WTC11 (cell line): Measurements from ENCODE around the gene LMOD3. TPM values are rescaled to one million over a fixed set of nuclear protein-coding genes. Genes with fewer than 3 reads are reported as not detected.

Source experiments
- ATAC-seq: fragments of 200-7000 bp; cut with Tn5 transposase; 2 replicates; pipeline ENCODE4 v1.10.0; 2021; ENCODE audit warnings: mild to moderate bottlenecking, moderate library complexity
- CTCF ChIA-PET: fragments of 300-600 bp; sonication (Branson Sonifier 250); formaldehyde crosslinking; loops from one replicate; lab custom pipeline; 2021; ENCODE audit warnings: antibody characterized with exemption; lab: Charles Lee
- POLR2A ChIA-PET: fragments of 350-600 bp; sonication (Branson Sonifier 250); formaldehyde crosslinking; loops from one replicate; lab custom pipeline; 2021; ENCODE audit warnings: antibody characterized with exemption; lab: Charles Lee
- DNase-seq: peaks from one replicate; pipeline ENCODE4 v3.0.0; 2021; ENCODE audit warnings: low spot score
- H3K27ac Mint-ChIP-seq: 2 replicates; pipeline ENCODE4 v1.8.0; 2021; ENCODE audit warnings: mixed read lengths
- H3K27me3 Mint-ChIP-seq: 2 replicates; pipeline ENCODE4 v1.8.0; 2021; ENCODE audit warnings: low read depth, mild to moderate bottlenecking, moderate library complexity, mixed read lengths
- H3K36me3 Mint-ChIP-seq: 2 replicates; pipeline ENCODE4 v1.8.0; 2021; ENCODE audit warnings: mixed read lengths
- H3K4me1 Mint-ChIP-seq: 2 replicates; pipeline ENCODE4 v1.8.0; 2022; ENCODE audit warnings: mixed read lengths
- H3K4me3 Mint-ChIP-seq: 2 replicates; pipeline ENCODE4 v1.8.0; 2021; ENCODE audit warnings: mild to moderate bottlenecking, moderate library complexity, mixed read lengths
- H3K9me3 Mint-ChIP-seq: 2 replicates; pipeline ENCODE4 v1.8.0; 2021; ENCODE audit warnings: mixed read lengths
- ATF3 ChIP-seq: sonication (generic); formaldehyde crosslinking; conservative IDR thresholded peaks from 2 replicates; pipeline ENCODE4 v1.8.1; 2022; ENCODE audit warnings: mild to moderate bottlenecking, missing genetic modification reagents
- ERG ChIP-seq: fragments of 250-450 bp; sonication (Bioruptor Pico); IDR thresholded peaks from 2 replicates; pipeline ENCODE4 v1.8.0; 2021; ENCODE audit warnings: mild to moderate bottlenecking
- FOXK1 ChIP-seq: sonication (generic); formaldehyde crosslinking; IDR thresholded peaks from 2 replicates; pipeline ENCODE4 v1.8.0; 2022; ENCODE audit warnings: mild to moderate bottlenecking, moderate library complexity, missing genetic modification reagents
- FOXP4 ChIP-seq: sonication (generic); formaldehyde crosslinking; IDR thresholded peaks from 2 replicates; pipeline ENCODE4 v1.8.0; 2022; ENCODE audit warnings: mild to moderate bottlenecking, missing genetic modification reagents
- GABPB1 ChIP-seq: sonication (generic); formaldehyde crosslinking; IDR thresholded peaks from 2 replicates; pipeline ENCODE4 v1.8.1; 2023; ENCODE audit warnings: mild to moderate bottlenecking, missing genetic modification reagents
- GTF2I ChIP-seq: fragments of 250-450 bp; sonication (Bioruptor Pico); conservative IDR thresholded peaks from 2 replicates; pipeline ENCODE4 v1.4.0; 2021; ENCODE audit warnings: mild to moderate bottlenecking
- IRF2 ChIP-seq: sonication (generic); formaldehyde crosslinking; IDR thresholded peaks from 2 replicates; pipeline ENCODE4 v1.8.0; 2022; ENCODE audit warnings: low read depth, missing genetic modification reagents, borderline replicate concordance
- JAZF1 ChIP-seq: fragments of 250-450 bp; sonication (Bioruptor Pico); IDR thresholded peaks from 2 replicates; pipeline ENCODE4 v1.9.0; 2021; ENCODE audit warnings: moderate library complexity, mild to moderate bottlenecking, inconsistent platforms
- NFYB ChIP-seq: sonication (generic); formaldehyde crosslinking; conservative IDR thresholded peaks from 2 replicates; pipeline ENCODE4 v1.8.0; 2022; ENCODE audit warnings: low read depth, missing genetic modification reagents
- NR3C1 ChIP-seq: sonication (generic); formaldehyde crosslinking; conservative IDR thresholded peaks from 2 replicates; pipeline ENCODE4 v1.8.1; 2023; ENCODE audit warnings: low read depth, mild to moderate bottlenecking, missing genetic modification reagents
- OVOL2 ChIP-seq: fragments of 250-450 bp; sonication (Bioruptor Pico); IDR thresholded peaks from 2 replicates; pipeline ENCODE4 v1.9.0; 2021; ENCODE audit warnings: mild to moderate bottlenecking, borderline replicate concordance
- RELA ChIP-seq: sonication (generic); formaldehyde crosslinking; IDR thresholded peaks from 2 replicates; pipeline ENCODE4 v1.8.1; 2022; ENCODE audit warnings: missing genetic modification reagents, mild to moderate bottlenecking, borderline replicate concordance
- SOX15 ChIP-seq: fragments of 250-450 bp; sonication (Bioruptor Pico); IDR thresholded peaks from 2 replicates; pipeline ENCODE4 v1.9.0; 2021; ENCODE audit warnings: mild to moderate bottlenecking
- SP1 ChIP-seq: sonication (generic); formaldehyde crosslinking; conservative IDR thresholded peaks from 2 replicates; pipeline ENCODE4 v1.8.1; 2022; ENCODE audit warnings: missing genetic modification reagents
- TCF7 ChIP-seq: sonication (generic); formaldehyde crosslinking; IDR thresholded peaks from 2 replicates; pipeline ENCODE4 v1.8.0; 2022; ENCODE audit warnings: mild to moderate bottlenecking, low read depth, missing genetic modification reagents, moderate library complexity
- TEAD1 ChIP-seq: sonication (generic); formaldehyde crosslinking; IDR thresholded peaks from 2 replicates; pipeline ENCODE4 v1.8.0; 2022; ENCODE audit warnings: mild to moderate bottlenecking, missing genetic modification reagents
- ZNF281 ChIP-seq: sonication (generic); formaldehyde crosslinking; IDR thresholded peaks from 2 replicates; pipeline ENCODE4 v1.8.0; 2023; ENCODE audit warnings: mild to moderate bottlenecking, missing genetic modification reagents
- ZNF396 ChIP-seq: fragments of 250-450 bp; sonication (Bioruptor Pico); IDR thresholded peaks from 2 replicates; pipeline ENCODE4 v1.8.0; 2021; ENCODE audit warnings: mild to moderate bottlenecking, moderate library complexity, borderline replicate concordance
- ZNF416 ChIP-seq: fragments of 250-450 bp; sonication (Bioruptor Pico); IDR thresholded peaks from 2 replicates; pipeline ENCODE4 v1.9.0; 2021; ENCODE audit warnings: mild to moderate bottlenecking, inconsistent platforms
- ZNF423 ChIP-seq: fragments of 250-450 bp; sonication (Bioruptor Pico); IDR thresholded peaks from 2 replicates; pipeline ENCODE4 v2.1.2; 2022; ENCODE audit warnings: mild to moderate bottlenecking, moderate library complexity
- total RNA-seq: library from RNA; stranded (reverse); gene quantifications from 3 replicates; pipeline ENCODE4 v1.2.3, GENCODE V29; 2021
- TF ChIP-seq, protein P1 (sequence below): sonication (generic); formaldehyde crosslinking; IDR thresholded peaks from 2 replicates; pipeline ENCODE4 v1.8.1; 2022; ENCODE audit warnings: mild to moderate bottlenecking, moderate library complexity, missing genetic modification reagents

LMOD3 gene
- total RNA-seq, 1 experiment from 2014 or later, result not detected

GRCh38 chr3:69103123-69103522, 19.3 kb downstream of the LMOD3 start:
- TF ChIP-seq TEAD1 (CRISPR knock-in tag) (no peak), FOXP4 (no peak), GABPB1 (CRISPR knock-in tag) (no peak), JAZF1 (CRISPR knock-in tag) (no peak)
- no peak for ATAC-seq
- H3K27me3 Mint-ChIP-seq, result no peaks in the 10 kb centered on the region
- H3K9me3 Mint-ChIP-seq, result no peaks in the 10 kb centered on the region
- no peak for DNase-seq
- peaks cover 14% of the 10 kb centered on the region for H3K36me3 Mint-ChIP-seq
- CTCF ChIA-PET, result no interaction called here
- POLR2A ChIA-PET, result no interaction called here
- no peaks in the 10 kb centered on the region for H3K4me1 Mint-ChIP-seq
- no peak overlapping the region for H3K4me3 Mint-ChIP-seq
- H3K27ac Mint-ChIP-seq, result no peak overlapping the region

- H3K9me3 Mint-ChIP-seq, result no peaks in the 10 kb centered on the region
- DNase-seq (no peak), ATAC-seq (no peak)
- CTCF ChIA-PET, result no interaction called here
- POLR2A ChIA-PET, result no interaction called here
- no peak overlapping the region for H3K4me3 Mint-ChIP-seq
- no peaks in the 10 kb centered on the region for H3K4me1 Mint-ChIP-seq
- peaks cover 14% of the 10 kb centered on the region for H3K36me3 Mint-ChIP-seq
- TF ChIP-seq, protein P1, sequence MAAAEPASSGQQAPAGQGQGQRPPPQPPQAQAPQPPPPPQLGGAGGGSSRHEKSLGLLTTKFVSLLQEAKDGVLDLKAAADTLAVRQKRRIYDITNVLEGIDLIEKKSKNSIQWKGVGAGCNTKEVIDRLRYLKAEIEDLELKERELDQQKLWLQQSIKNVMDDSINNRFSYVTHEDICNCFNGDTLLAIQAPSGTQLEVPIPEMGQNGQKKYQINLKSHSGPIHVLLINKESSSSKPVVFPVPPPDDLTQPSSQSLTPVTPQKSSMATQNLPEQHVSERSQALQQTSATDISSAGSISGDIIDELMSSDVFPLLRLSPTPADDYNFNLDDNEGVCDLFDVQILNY (CRISPR knock-in tag), result no peak
- TF ChIP-seq SP1 (CRISPR knock-in tag) (no peak), IRF2 (no peak), SOX15 (no peak), NR3C1 (no peak), ZNF423 (CRISPR knock-in tag) (no peak), NFYB (no peak), JAZF1 (CRISPR knock-in tag) (no peak), ERG (CRISPR knock-in tag) (no peak), ZNF416 (CRISPR knock-in tag) (no peak), GTF2I (no peak), TEAD1 (CRISPR knock-in tag) (no peak), RELA (CRISPR knock-in tag) (no peak), OVOL2 (no peak), TCF7 (CRISPR knock-in tag) (no peak), ZNF396 (no peak), ATF3 (CRISPR knock-in tag) (no peak), FOXK1 (CRISPR knock-in tag) (no peak), ZNF281 (CRISPR knock-in tag) (no peak)
- no peaks in the 10 kb centered on the region for H3K27me3 Mint-ChIP-seq
- no peak overlapping the region for H3K27ac Mint-ChIP-seq
These were observed 20.0 kb downstream of the LMOD3 start for GRCh38 chr3:69102384-69102783.
